Left ventricle myocardium inferior (tissue), 1 donor: ENCODE measurements around the gene SLC25A26. TPM values are rescaled to one million over a fixed set of nuclear protein-coding genes. Genes with fewer than 3 reads are reported as not detected.
"Not testable (repeated sequence)": the region's sequence is repeated elsewhere in the genome, so short reads cannot be mapped to it uniquely, and the experiment has no call there.

Experiments
- DNase-seq: peaks from one replicate; pipeline ENCODE4 v3.0.0-alpha.2; 2020
- H3K27ac ChIP-seq: fragments of 200-600 bp; replicated peaks from 2 replicates; pipeline ENCODE4 v1.8.0; 2021
- H3K27me3 ChIP-seq: fragments of 200-600 bp; 2 replicates; pipeline ENCODE4 v1.8.0; 2021; ENCODE audit warnings: low read depth
- H3K36me3 ChIP-seq: fragments of 200-600 bp; 2 replicates; pipeline ENCODE4 v1.8.0; 2021
- H3K4me1 ChIP-seq: fragments of 200-600 bp; 2 replicates; pipeline ENCODE4 v1.8.0; 2021
- H3K4me3 ChIP-seq: fragments of 200-600 bp; 2 replicates; pipeline ENCODE4 v1.8.0; 2021; ENCODE audit warnings: mild to moderate bottlenecking, moderate library complexity
- H3K9me3 ChIP-seq: fragments of 200-600 bp; replicated peaks from 2 replicates; pipeline ENCODE4 v1.8.0; 2021
- CTCF ChIP-seq: fragments of 200-600 bp; IDR thresholded peaks from 2 replicates; pipeline ENCODE4 v1.8.0; 2021; ENCODE audit warnings: antibody characterized with exemption, mild to moderate bottlenecking, borderline replicate concordance
- intact Hi-C: fragments of 100-400 bp; cut with micrococcal nuclease; formaldehyde crosslinking; loops from one replicate; pipeline ENCODE4 v1.11.0; 2022
- total RNA-seq: library from RNA; stranded (reverse); fragmentation: NEBNext Ultra II Directional; extraction: Animal tissue kit (Norgen Biotek cat#: 25700); gene quantifications from one replicate; pipeline ENCODE4 v1.2.1, GENCODE V29; 2021
- donor health status: DM: no; HTN: yes; CAD: no; lungs with severe emphysema.

Gene SLC25A26
- total RNA-seq, 1 donor from 2014 or later: 40.7 TPM

- H3K27ac ChIP-seq: peak overlapping the region; percentile 83
These were observed 735 bp upstream of the SLC25A26 start for GRCh38 chr3:66220066-66220465.

GRCh38 chr3:66224220-66224619, 3.4 kb downstream of the SLC25A26 start:
- Histone ChIP-seq H3K36me3 (no peaks in the 10 kb centered on the region), H3K27ac (no peak overlapping the region), H3K9me3 (no peaks in the 10 kb centered on the region), H3K4me1 (peaks cover 17% of the 10 kb centered on the region), H3K27me3 (no peaks in the 10 kb centered on the region), H3K4me3 (no peak overlapping the region)
- TF ChIP-seq CTCF: no peak
- intact Hi-C loops: no loop called here
- DNase-seq: no peak

More at GRCh38 chr3:66220066-66220465, 735 bp upstream of the SLC25A26 start:
- no peaks in the 10 kb centered on the region for H3K9me3 ChIP-seq
- DNase-seq: no peak
- H3K36me3 ChIP-seq: no peaks in the 10 kb centered on the region
- TF ChIP-seq CTCF: no peak
- H3K27me3 ChIP-seq: no peaks in the 10 kb centered on the region
- intact Hi-C loops: no loop called here
- H3K4me3 ChIP-seq: peak overlapping the region; percentile 84
- H3K4me1 ChIP-seq: peaks cover 17% of the 10 kb centered on the region

GRCh38 chr3:66226093-66226492, 5.3 kb downstream of the SLC25A26 start:
- H3K4me1 ChIP-seq: peaks cover 12% of the 10 kb centered on the region
- H3K27me3 ChIP-seq, H3K9me3 ChIP-seq, H3K4me3 ChIP-seq, intact Hi-C loops, DNase-seq, H3K27ac ChIP-seq, H3K36me3 ChIP-seq: not testable (repeated sequence)

GRCh38 chr3:66227051-66227450, 6.2 kb downstream of the SLC25A26 start:
- H3K4me1 ChIP-seq: peaks cover 3% of the 10 kb centered on the region
- intact Hi-C loops: no loop called here
- no peak for TF ChIP-seq CTCF
- no peak overlapping the region for H3K27ac ChIP-seq
- H3K36me3 ChIP-seq: no peaks in the 10 kb centered on the region
- no peak for DNase-seq
- no peak overlapping the region for H3K4me3 ChIP-seq
- H3K9me3 ChIP-seq: no peaks in the 10 kb centered on the region
- H3K27me3 ChIP-seq: no peaks in the 10 kb centered on the region

GRCh38 chr3:66227915-66228314, 7.1 kb downstream of the SLC25A26 start:
- no peaks in the 10 kb centered on the region for H3K9me3 ChIP-seq
- no peak overlapping the region for H3K4me3 ChIP-seq
- no peaks in the 10 kb centered on the region for H3K27me3 ChIP-seq
- intact Hi-C loops: no loop called here
- H3K4me1 ChIP-seq: peaks cover 3% of the 10 kb centered on the region
- no peak for TF ChIP-seq CTCF
- no peaks in the 10 kb centered on the region for H3K36me3 ChIP-seq
- no peak overlapping the region for H3K27ac ChIP-seq
- DNase-seq: no peak

DNA sequence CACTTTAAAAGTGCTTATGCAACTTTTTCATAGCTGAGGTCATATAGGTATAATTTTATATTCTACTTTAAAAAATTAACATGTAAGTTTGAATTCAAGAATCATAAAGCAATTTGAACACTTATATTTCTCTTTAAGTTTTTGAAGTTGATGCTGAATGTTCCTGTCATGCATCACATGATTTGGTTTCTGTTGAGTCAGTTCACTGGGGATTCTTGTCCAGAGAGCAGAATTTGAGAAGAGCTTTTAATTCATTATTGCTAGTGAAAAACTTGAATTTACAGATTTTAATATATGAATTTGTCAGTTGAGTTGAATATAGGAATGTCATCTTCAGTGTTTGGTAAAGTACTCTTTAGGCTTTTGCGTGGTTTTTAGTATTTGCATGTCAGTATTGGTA, 7.9 kb downstream of the SLC25A26 start:
- H3K27me3 ChIP-seq: no peaks in the 10 kb centered on the region
- no peak for TF ChIP-seq CTCF
- no peak overlapping the region for H3K27ac ChIP-seq
- peaks cover 3% of the 10 kb centered on the region for H3K4me1 ChIP-seq
- DNase-seq: no peak
- H3K9me3 ChIP-seq: no peaks in the 10 kb centered on the region
- intact Hi-C loops: no loop called here
- H3K36me3 ChIP-seq: no peaks in the 10 kb centered on the region
- H3K4me3 ChIP-seq: no peak overlapping the region
